Upper lobe of left lung (tissue), 4 donors: Measurements from ENCODE around the gene IGFL1.

Experiments used
- CTCF ChIP-seq, 6 experiments: fragments of 450-650 bp in 4 of 6; fragments of 200-600 bp in 2 of 6; sonication (generic) in 2 of 6; IDR thresholded peaks; one replicate each; pipeline ENCODE4 v1.5.1; 2016 to 2019; ENCODE audit warnings: antibody characterized with exemption in 6 of 6
- EP300 ChIP-seq, 4 donors: sonication (generic); formaldehyde crosslinking; IDR thresholded peaks; one replicate each; pipeline ENCODE4 v1.5.1; 2017; ENCODE audit warnings: antibody characterized with exemption in 4 of 4, control low read depth in 2 of 4
- POLR2A ChIP-seq, 4 donors: fragments of 450-650 bp; IDR thresholded peaks; one replicate each; pipeline ENCODE4 v1.5.1; 2016 to 2017; ENCODE audit warnings: antibody characterized with exemption in 4 of 4, mild to moderate bottlenecking in 2 of 4
- POLR2AphosphoS5 ChIP-seq, 2 donors: sonication (generic); formaldehyde crosslinking; IDR thresholded peaks; one replicate each; pipeline ENCODE4 v1.5.1; 2017; ENCODE audit warnings: antibody characterized with exemption in 2 of 2

- TF ChIP-seq CTCF (IDR thresholded peaks at IDR 0.05): no peak
- no peak for TF ChIP-seq EP300 (IDR thresholded peaks at IDR 0.05)
- TF ChIP-seq POLR2AphosphoS5 (IDR thresholded peaks at IDR 0.05): no peak
- no peak for TF ChIP-seq POLR2A (IDR thresholded peaks at IDR 0.05)
These were observed 20.1 kb upstream of the IGFL1 start for GRCh38 chr19:46209472-46209871.
